Medulla oblongata (tissue), 1 donor: ENCODE data around the gene TBC1D32.
"Not testable (repeated sequence)": the region's sequence is repeated elsewhere in the genome, so short reads cannot be mapped to it uniquely, and the experiment has no call there.

ENCODE experiments used
- DNase-seq: peaks from one replicate; pipeline ENCODE4 v3.0.0-alpha.2; 2015; ENCODE audit errors: extremely low spot score

TBC1D32 gene

DNA sequence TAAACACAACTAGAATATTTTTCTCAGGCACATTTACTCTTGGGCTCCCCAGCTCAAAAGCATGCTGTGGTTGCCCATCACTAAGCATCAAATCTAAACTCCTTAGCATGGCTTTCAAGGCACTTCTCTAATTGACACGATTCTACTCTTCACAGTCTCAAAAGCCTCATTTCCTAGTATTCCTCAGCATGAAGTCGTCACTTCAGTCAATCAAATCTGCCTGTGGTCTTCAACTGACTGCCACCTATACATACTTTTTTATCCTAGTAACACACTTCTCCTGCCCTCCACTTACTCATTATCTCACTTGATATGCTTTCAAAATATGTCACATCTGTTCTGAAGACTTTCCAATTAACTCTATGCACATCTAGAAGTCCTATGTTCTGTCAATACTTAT is 110.3 kb downstream of the TBC1D32 start:
- DNase-seq, result no peak

DNA sequence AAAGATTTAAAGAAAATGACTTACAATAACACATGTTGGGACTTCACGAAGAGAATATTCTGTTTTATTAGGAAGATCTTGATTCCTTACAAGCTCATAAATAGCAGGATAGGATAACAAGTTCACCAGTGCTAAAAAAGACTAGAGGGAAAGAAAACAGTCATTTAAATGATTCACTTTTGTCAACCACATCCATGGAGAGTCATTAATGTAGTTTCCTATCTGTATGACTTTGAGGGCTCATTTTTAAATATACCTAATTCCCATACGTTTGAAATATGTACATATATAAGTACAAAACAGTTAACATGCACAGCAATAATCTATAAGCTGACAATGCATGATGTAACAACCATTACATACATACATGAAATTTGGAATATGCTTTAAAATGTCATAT is 111.1 kb downstream of the TBC1D32 start:
- no peak for DNase-seq

DNA sequence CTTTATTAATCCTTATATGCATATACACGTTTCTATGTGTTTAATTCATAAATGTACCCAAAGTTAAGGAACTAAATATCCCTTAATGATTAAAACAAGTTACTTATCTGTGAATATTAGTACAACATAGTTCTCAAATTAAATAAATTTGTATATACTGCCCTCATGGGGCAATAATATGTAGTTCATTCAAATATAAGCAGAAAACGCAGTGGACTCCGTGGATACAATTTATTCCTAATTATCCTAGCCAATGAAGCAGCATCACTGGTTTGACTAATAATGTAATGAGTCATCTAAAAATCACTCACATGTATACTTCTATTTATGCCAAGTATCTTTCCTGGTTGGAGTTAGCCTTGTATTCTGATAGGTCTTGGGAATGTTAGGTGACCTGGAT is 111.6 kb downstream of the TBC1D32 start:
- DNase-seq, result peak; percentile 9

DNA sequence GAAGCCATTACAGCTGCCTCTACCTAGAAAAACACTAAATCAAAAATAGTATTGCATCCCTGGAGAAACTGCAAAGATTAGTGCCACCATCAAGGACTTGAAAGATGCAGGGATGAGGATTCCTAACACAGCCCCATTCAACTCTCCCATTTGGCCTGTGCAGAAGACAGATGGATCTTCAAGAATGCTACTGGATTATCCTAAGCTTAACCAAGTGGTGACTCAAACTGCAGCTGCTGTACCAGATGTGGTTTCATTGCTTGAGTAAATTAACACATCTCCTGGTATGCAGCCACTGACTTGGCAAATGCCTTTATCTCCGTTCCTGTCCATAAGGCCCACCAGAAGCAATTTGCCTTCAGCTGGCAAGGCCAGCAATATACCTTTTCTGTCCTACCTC is 117.4 kb downstream of the TBC1D32 start:
- no peak for DNase-seq

DNA sequence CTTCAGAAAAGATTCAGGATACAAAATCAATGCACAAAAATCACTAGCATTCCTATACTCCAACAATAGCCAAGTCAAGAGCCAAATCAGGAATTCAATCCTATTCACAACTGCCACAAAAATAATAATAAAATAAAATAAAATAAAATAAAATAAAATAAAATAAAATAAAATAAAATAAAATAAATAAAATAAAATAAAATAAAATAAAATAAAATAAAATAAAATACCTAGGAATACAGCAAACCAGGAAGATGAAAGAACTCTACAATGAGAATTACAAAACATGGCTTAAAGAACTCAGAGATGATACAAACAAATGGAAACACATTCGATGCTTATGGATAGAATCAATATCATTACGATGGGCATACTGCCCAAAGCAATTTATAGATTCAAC is 120.9 kb downstream of the TBC1D32 start:
- not testable (repeated sequence) for DNase-seq

DNA sequence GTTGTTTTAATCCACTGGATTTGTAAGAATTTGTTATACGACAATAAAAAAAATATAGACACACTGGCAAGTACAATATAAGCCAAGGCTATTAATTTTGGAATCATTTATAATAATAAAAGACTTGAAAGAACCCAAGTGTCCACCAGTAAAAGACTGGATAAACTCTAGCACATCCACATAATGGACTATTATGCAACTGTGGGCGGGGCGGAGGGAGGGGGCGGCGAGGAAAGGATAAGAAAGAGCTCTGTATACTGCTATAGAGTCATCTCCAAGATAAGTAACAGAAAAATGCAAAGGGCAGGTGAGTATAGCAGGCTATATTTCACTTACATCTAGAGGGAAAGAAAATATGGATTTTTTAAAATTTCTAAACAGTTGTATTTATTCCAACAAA is 123.3 kb downstream of the TBC1D32 start:
- peak; percentile 43 for DNase-seq

DNA sequence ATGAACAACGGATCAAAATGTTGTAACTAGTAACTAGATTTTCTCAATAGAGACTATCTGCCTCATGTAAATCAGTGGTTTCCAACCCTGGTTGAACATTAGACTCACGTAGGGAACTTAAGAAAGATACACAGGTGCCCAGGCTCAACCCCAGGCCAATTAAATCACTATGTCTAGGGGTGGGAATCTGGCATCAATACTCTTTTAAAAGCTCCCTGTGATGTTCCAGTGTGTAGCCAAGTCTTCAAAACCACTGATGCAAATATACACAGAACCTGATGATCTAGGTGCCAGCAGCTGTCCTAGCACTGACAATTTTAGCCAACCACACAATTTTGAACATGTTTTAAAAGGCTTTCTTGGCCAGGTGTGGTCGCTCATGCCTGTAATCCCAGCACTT is 128.7 kb downstream of the TBC1D32 start:
- DNase-seq, result no peak

DNA sequence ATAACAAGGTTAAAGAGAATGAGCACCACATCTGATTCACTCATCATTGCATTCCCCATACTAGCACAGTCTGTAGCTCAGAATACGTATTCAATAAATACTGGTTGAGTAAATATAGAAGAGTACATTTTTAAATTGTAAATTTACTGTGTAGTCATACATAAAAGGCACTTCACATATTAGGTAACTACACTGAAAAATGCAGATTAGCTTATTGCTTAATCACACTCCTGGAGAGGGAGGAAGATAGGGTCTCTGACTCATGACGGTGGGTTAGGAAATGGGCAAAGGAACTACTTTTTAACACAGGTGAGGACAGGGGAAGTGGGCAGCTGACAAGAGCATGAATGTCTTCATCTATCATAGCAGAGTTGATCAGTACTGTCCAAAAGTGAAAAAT is 133.2 kb downstream of the TBC1D32 start:
- no peak for DNase-seq

DNA sequence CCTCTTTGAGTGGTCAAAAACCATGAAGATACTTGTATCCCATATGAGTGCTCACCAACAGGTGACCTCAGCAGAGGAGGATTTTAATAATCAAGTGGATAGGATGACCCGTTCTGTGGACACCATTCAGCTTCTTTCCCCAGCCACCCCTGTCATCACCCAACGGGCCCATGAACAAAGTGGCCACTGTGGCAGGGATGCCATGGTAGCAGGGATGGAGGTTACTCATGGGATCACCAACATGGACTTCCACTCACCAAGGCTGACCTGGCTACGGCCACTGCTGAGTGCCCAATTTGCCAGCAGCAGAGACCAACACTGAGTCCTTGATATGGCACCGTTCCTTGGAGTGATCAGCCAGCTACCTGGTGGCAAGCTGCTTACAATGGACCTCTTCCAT is 138.2 kb downstream of the TBC1D32 start:
- not testable (repeated sequence) for DNase-seq

DNA sequence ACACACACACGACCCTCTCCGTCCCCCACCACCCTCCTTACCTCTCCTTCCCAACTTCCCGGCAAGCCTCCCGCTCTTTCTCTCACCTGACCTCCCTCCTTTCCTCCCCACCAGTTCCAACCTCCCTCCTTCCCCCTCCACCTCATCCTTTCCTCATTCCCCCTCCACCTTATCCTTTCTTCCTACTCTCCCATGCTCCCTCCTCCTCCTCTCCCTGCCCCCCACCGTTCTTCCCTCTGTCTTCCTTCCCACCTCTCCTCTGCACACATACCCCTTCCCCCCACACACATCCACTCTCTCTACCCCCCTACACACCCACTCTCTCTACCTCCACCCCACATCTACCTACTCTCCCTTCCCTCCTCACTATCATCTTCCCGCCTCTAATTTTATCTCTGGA is 144.2 kb downstream of the TBC1D32 start:
- no peak for DNase-seq

DNA sequence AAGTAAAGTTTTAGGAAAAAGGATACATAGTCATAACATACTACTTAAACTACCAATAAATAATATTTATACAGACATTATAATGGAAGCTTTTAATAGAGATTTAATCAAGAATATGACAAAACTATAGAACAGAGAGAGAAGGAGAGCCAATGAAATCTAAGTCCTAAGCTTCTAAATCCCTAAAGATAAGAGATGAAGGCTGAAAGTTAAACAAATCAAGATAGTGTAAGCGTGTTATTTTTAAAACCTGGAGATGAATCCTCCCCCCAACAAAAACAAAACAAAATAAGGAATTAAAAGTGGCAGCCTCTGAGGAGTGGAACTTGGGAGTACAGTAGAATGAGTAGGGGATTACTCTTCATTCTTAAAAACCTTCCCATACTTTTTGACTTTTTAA is 145.9 kb downstream of the TBC1D32 start:
- DNase-seq, result no peak

DNA sequence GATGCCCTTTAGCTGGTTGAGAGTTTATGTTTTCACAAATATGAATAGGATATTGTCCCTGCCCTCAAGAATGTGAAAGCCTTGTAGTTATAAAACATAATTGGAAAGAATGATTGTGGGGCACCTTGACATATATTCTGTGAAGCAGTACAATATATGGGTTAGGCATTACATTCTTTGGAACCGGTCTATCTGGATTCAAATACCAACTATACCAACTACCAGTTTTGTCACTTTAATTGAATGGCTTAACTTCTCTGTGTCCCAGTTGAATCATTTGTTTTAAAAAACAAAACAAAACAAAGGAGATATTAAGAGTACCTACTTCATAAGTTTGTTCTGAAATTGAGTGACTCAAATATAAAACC is 146.5 kb downstream of the TBC1D32 start:
- no peak for DNase-seq

DNA sequence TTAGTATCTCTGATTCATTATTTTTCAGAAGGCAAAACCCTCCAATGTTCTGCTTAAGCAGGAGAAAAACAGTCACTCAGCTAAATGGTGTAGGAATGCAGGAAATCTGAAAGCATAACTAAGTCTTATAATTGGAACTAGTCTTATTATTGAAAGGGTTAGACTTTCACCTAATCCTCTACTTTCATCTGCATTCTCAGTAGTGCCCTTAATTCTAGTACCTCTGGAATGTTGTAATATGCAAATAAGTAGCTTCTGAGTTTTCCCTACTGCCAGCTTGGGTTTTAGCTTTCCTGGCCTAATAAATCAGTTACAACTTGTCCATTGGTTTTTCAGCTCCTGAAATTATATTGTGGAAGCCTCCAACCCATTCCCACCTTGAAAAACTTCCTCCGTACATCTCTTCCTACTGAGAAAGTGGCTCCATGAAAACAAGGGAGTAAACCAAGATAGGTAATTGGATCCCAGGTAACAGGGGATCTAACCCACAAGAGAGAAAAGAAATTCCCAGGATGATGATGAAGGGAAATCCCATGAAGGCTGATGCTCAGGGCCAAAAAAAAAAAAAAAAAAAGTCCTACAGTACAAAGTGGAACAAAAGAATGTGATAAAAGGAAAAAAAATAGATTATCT is 147.0 kb downstream of the TBC1D32 start:
- no peak for DNase-seq

DNA sequence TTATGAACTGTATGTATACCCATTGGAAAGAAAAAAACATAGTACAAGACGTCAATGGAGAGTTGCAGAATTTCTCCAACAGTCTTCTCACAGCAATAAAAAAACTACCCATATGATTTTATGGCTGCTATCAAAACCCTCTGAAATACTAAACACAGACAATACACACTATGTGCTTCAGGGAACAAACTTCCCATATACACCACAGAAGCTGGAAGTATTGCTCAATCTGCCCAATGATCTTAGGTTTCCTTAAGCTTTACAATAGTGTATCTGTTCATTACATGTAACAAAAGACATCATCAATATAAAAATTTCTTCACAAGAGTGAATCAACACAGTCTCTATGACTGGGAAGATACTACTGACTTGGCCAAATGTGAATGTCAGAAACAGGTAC is 150.5 kb downstream of the TBC1D32 start:
- DNase-seq, result no peak

DNA sequence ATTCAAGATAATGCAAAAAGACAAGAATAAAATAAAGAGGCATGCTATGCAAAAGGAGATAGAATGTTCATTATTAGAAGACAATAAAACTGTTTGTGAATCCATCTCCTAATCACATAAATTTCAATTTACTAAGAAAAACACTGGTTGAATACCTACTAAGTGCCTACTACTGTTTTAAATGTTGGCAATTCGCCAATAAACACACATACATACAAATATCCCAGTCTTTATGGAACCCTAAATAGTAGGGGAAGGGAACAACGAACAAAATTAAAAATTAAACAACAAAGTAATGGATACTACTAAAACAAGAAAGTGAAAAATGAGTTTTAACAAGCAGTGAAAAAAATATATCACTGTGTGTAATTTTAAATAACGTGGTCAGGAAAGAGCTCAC is 158.5 kb downstream of the TBC1D32 start:
- no peak for DNase-seq

DNA sequence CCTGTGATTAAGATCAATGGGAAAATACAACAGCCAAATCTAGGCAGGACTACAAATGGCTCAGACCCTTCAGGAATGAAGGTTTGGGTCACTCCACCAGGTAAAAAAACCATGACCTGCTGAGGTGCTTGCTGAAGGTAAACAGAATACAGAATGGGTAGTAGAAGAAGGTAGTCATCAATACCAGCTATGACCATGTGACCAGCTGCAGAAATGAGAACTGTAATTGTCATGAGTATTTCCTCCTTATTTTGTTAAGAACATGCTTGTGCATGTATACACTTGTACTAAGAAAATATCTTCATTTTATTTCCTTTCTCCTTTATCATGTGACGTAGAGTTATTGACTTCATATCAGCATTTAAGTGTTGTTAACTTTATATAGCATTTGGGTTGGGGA is 161.8 kb downstream of the TBC1D32 start:
- DNase-seq, result not testable (repeated sequence)

DNA sequence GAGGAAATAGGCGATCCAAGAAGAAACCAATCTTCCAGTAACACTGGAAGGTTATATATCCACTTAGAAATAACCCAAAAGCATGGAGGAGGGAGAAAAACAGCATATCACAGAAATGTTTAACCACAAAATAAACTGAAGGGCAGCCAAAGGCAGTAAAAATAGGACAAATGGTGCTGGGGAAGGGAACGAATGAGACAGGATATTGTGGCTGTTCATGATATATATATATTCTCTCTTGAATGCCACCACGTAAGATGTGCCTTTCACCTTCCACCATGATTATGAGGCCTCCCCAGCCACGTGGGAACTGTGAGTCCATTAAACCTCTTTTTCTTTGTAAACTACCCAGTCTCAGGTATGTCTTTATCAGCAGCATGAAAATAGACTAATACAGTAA is 162.4 kb downstream of the TBC1D32 start:
- no peak for DNase-seq

DNA sequence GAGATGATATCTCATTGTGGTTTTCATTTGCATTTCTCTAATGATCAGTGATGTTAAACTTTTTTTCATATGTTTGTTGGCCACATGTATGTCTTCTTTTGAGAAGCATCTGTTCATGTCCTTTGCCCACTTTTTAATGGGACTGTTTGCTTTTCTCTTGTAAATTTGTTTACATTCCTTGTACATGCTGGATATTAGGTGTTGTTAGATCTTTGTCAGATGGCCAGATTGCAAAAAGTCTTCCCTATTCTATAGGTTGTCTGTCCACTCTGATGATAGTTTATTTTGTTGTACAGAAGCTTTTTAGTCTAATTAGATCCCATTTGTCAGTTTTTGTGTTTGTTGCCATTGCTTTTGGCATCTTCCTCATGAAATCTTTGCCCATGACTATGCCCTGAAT is 172.4 kb downstream of the TBC1D32 start:
- no peak for DNase-seq

DNA sequence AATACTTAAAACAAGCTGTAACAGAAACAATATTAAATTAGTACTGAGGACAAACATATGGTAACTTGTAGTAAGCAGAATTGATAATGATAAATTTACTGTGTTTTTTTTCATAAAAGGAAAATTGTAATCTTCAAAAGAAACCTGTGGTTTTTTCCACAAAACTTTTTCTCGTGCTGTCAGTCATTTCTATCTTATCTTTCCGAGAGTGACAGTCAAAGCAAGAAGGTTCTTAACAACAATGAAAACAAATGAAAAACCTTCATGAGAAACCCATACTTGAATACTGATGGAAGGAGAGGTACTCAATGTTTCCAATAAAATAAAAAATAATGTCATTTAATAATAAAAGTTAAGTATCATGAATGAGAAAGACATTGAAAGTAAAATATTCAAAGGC is 174.0 kb downstream of the TBC1D32 start:
- no peak for DNase-seq

DNA sequence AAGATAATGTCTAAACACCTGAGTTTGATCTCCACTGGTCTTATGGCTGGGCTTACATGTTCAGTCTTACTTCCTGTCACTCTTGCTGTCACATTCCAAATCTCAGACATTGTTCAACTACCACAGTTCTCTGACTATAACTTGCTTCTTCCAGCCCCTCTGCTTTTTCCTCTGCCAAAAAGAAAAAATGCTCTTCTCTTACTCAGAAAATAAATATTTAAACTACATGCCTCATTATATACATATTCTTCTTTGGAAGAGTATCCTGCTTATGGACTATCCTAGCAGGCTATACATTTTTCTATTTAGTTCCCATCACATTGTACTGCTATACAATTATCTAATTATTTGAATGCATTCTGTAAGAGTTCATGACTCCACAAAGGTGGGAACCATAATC is 175.4 kb downstream of the TBC1D32 start:
- DNase-seq, result no peak

DNA sequence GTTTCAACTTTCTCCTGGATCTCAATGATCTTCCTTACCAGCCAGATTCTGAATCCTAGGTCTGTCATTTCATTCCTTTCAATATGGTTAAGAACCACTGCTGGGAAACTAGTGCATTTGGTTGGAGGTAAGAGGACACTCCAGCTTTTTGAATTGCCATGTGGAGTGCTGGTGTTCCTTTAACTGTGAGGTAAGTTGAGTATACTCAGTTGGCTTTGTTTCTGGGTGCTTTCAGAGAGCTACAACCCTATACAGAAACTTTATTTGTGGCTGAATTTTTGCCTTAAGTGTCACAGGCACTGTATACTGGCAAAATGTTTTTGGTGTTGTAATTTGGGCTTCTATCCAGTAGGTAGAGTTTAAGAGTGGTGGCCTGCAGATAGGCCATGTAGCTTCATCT is 175.8 kb downstream of the TBC1D32 start:
- no peak for DNase-seq

DNA sequence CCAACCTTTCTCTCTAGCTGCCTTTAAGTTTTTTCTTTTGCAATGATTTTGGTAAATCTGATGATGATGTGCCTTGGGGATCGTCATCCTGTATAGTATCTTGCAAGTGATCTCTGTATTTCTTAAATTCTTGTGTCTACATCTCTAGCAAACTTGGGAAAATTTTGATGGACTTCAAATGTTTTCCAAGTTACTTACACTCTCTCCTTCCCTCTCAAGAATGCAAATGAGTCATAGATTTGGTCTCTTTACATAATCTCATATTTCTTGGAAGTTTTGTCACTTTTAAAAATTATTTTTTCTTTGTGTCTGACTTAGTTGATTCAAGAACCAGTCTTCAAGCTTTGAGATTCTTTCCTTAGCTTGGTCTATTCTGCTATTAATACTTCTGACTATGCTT is 176.4 kb downstream of the TBC1D32 start:
- no peak for DNase-seq

DNA sequence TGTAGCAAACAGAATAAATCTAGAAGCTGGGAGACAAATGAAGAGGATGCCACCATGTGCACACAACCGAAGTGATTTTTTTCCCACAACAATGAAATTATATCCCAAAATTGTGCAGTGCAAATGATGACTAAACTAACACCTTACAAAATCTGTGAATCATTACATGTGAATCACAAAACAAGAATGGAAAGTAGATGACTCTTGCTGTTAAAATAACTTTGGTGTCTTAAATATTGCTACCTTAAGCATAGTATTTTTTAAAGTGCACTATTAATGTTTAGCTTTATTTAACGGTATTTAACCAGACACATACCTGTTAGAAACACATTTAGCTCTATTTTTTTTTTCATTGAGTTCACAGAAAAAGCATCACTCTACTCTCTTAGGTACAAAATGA is 190.8 kb downstream of the TBC1D32 start:
- DNase-seq, result no peak

DNA sequence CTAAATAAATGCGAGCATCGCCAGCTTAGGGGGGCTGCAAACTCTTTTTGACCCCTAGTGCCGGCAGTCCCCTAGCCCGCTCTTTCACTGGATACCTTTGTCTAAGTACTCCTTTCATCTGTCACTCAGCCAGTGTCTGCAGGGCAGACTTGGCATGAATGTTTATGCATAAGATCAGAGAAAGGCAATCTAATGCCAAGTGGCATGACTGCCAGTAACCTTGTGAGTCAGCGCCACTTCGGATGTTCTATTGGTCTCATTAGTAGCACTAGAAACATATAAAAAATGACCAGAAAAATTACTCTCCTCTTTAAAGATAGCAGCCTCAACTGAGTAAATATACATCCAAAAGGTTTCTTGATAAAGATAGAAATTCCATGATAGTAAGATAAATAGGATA is 192.2 kb downstream of the TBC1D32 start:
- DNase-seq, result no peak

DNA sequence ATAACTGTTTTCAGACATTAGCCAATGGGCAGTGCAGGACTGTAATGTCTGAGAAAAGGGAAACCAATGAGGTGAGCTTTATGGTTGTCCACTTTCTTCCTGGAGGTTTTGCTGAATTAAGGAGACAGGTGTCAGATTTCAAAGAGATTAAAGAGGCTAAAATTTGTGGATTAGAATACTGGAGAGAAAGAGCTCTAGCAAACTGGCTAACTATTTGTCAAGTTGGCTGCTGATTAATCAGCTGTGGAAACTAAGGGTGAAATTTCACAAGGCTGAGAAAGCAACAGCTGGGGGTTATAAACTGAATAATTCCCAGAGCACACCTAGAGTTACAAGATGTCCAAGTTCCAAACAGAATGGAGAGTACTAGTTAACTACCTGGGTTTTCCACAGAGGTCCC is 198.9 kb downstream of the TBC1D32 start:
- no peak for DNase-seq
